GM18520 (cell line): ENCODE data around the gene MSANTD1.
"Not testable (repeated sequence)": the region's sequence is repeated elsewhere in the genome, so short reads cannot be mapped to it uniquely, and the experiment has no call there.

ENCODE experiments used
- ATAC-seq: cut with Tn5 transposase; IDR thresholded peaks from one replicate; pipeline ENCODE4 v1.9.1; 2021; ENCODE audit not compliant: unreplicated experiment

Gene MSANTD1

GRCh38 chr4:3287271-3287971 lies 38.5 kb downstream of the MSANTD1 start:
- no peak for ATAC-seq

- ATAC-seq: no peak
Observed at GRCh38 chr4:3287972-3288570, 39.1 kb downstream of the MSANTD1 start.

GRCh38 chr4:3288571-3289094 lies 39.7 kb downstream of the MSANTD1 start:
- ATAC-seq: no peak

GRCh38 chr4:3290476-3290875 lies 41.5 kb downstream of the MSANTD1 start:
- ATAC-seq: no peak

- ATAC-seq: no peak
Observed at GRCh38 chr4:3290889-3291321, 41.9 kb downstream of the MSANTD1 start.

GRCh38 chr4:3291411-3291968 lies 42.5 kb downstream of the MSANTD1 start:
- no peak for ATAC-seq

- ATAC-seq: peak; percentile 9
Observed at GRCh38 chr4:3291969-3292570, 43.1 kb downstream of the MSANTD1 start.

- peak; percentile 54 for ATAC-seq
Observed at GRCh38 chr4:3292571-3293400, 43.8 kb downstream of the MSANTD1 start, which contains the start of gene RGS12. TSS of gene RGS12 (plus strand) at chr4:3293021. CDS start at chr4:3316171, 23,150 bp downstream.

GRCh38 chr4:3293401-3294391 lies 44.7 kb downstream of the MSANTD1 start:
- ATAC-seq: no peak

- no peak for ATAC-seq
Observed at GRCh38 chr4:3294401-3295241, 45.7 kb downstream of the MSANTD1 start.

GRCh38 chr4:3295837-3296624 lies 47.1 kb downstream of the MSANTD1 start:
- ATAC-seq: no peak

- ATAC-seq: no peak
Observed at GRCh38 chr4:3296651-3297050, 47.7 kb downstream of the MSANTD1 start.

GRCh38 chr4:3297066-3297859 lies 48.3 kb downstream of the MSANTD1 start:
- ATAC-seq: no peak

GRCh38 chr4:3299122-3299975 lies 50.4 kb downstream of the MSANTD1 start:
- ATAC-seq: no peak

- ATAC-seq: no peak
Observed at GRCh38 chr4:3299976-3300671, 51.2 kb downstream of the MSANTD1 start.

- not testable (repeated sequence) for ATAC-seq
Observed at GRCh38 chr4:3300882-3301281, 51.9 kb downstream of the MSANTD1 start.
